Activated T-helper 17 cell treated with anti-CD3 and anti-CD28 coated beads, Interleukin-2, amount 50 U/mL, for 72 hours (primary cell): ENCODE measurements around the gene LPAR3. TPM values are rescaled to one million over a fixed set of nuclear protein-coding genes. Genes with fewer than 3 reads are reported as not detected.
A peak's percentile ranks its signal among the peaks of the same experiment; 100 is the strongest.

Source experiments
- ATAC-seq: fragments of 150-1000 bp; cut with Tn5 transposase; replicated peaks from 2 replicates; pipeline ENCODE4 v1.10.0; 2021; ENCODE audit warnings: mild to moderate bottlenecking, moderate library complexity
- H3K27ac Mint-ChIP-seq: one replicate; pipeline ENCODE4 v1.8.0; 2022; ENCODE audit warnings: mixed read lengths
- H3K27me3 Mint-ChIP-seq: one replicate; pipeline ENCODE4 v1.8.0; 2022; ENCODE audit warnings: mixed read lengths
- H3K36me3 Mint-ChIP-seq: one replicate; pipeline ENCODE4 v1.8.0; 2022; ENCODE audit warnings: low read depth, mild to moderate bottlenecking, mixed read lengths
- H3K4me1 Mint-ChIP-seq: one replicate; pipeline ENCODE4 v1.8.0; 2022; ENCODE audit warnings: mixed read lengths
- H3K4me3 Mint-ChIP-seq: one replicate; pipeline ENCODE4 v1.8.0; 2022; ENCODE audit warnings: mild to moderate bottlenecking, mixed read lengths
- H3K9me3 Mint-ChIP-seq: one replicate; pipeline ENCODE4 v1.8.0; 2022; ENCODE audit warnings: mixed read lengths
- total RNA-seq, 2 donors: library from RNA; stranded (reverse); gene quantifications; one replicate each; pipeline ENCODE4 v1.2.3, GENCODE V29; 2022

Gene LPAR3
- total RNA-seq, 2 donors from 2014 or later, result 1.1 TPM; not detected in 1

GRCh38 chr1:84800090-84801073 lies 92.6 kb downstream of the LPAR3 start:
- ATAC-seq, result no peak
- Mint-ChIP-seq H3K36me3 (no peaks in the 10 kb centered on the region), H3K27ac (no peak overlapping the region), H3K27me3 (peaks cover 11% of the 10 kb centered on the region), H3K4me1 (peaks cover 5% of the 10 kb centered on the region), H3K4me3 (no peak overlapping the region), H3K9me3 (no peaks in the 10 kb centered on the region)

GRCh38 chr1:84797603-84798002 lies 95.4 kb downstream of the LPAR3 start:
- no peak overlapping the region for H3K4me3 Mint-ChIP-seq
- ATAC-seq, result no peak
- no peaks in the 10 kb centered on the region for H3K36me3 Mint-ChIP-seq
- peaks cover 5% of the 10 kb centered on the region for H3K4me1 Mint-ChIP-seq
- H3K9me3 Mint-ChIP-seq, result no peaks in the 10 kb centered on the region
- peaks cover 11% of the 10 kb centered on the region for H3K27me3 Mint-ChIP-seq
- no peak overlapping the region for H3K27ac Mint-ChIP-seq

- no peak for ATAC-seq
- H3K27me3 Mint-ChIP-seq, result peaks cover 11% of the 10 kb centered on the region
- H3K27ac Mint-ChIP-seq, result no peak overlapping the region
- H3K4me1 Mint-ChIP-seq, result peaks cover 5% of the 10 kb centered on the region
- no peaks in the 10 kb centered on the region for H3K36me3 Mint-ChIP-seq
- H3K9me3 Mint-ChIP-seq, result no peaks in the 10 kb centered on the region
- no peak overlapping the region for H3K4me3 Mint-ChIP-seq
Measured at GRCh38 chr1:84795966-84796600, 96.9 kb downstream of the LPAR3 start.

- Mint-ChIP-seq H3K4me1 (peaks cover 5% of the 10 kb centered on the region), H3K4me3 (no peak overlapping the region), H3K27ac (no peak overlapping the region), H3K36me3 (no peaks in the 10 kb centered on the region), H3K9me3 (no peaks in the 10 kb centered on the region), H3K27me3 (peaks cover 11% of the 10 kb centered on the region)
- no peak for ATAC-seq
Measured at GRCh38 chr1:84795213-84795612, 97.8 kb downstream of the LPAR3 start.

DNA sequence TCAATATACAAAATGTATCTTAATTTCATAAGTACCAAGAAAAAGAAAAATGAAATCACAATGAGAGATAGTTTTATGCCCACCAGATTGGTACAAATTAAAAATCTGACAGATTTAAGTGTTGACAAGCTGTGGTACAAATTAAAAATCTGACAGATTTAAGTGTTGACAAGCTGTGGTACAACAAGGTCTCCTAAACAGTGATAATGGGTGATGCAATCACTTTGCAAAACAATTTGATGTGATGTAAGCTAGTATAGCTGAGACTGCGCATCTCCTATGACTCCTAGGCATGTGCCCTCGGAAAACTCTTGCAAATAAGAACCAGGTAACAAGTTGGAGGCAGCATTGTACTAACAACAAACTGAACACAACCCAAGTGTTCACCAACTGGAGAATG lies 100.6 kb downstream of the LPAR3 start:
- H3K4me1 Mint-ChIP-seq, result no peaks in the 10 kb centered on the region
- H3K27ac Mint-ChIP-seq, result no peak overlapping the region
- H3K27me3 Mint-ChIP-seq, result peaks cover 9% of the 10 kb centered on the region
- no peaks in the 10 kb centered on the region for H3K9me3 Mint-ChIP-seq
- H3K36me3 Mint-ChIP-seq, result no peaks in the 10 kb centered on the region
- no peak overlapping the region for H3K4me3 Mint-ChIP-seq
- ATAC-seq, result no peak

DNA sequence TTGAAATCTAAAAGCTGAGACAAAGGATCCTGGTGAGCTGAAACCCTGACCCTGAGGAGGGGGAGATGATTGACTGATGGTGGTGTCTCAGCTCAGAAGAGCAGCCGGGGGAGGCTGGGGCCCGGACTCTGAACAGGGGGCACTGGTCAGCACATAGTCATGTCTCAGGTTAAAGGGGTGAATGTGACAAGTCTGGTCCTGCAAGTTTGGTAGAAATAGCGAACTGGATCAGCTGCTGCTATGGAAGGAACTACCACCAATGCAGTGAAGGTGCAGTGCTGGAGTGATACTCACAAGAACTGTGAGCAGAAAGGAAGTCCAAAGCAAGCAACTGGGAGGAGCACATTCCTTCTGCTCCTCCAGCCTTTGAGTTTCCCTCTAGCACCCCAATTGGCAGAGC lies 104.0 kb downstream of the LPAR3 start:
- no peak overlapping the region for H3K27ac Mint-ChIP-seq
- H3K36me3 Mint-ChIP-seq, result no peaks in the 10 kb centered on the region
- H3K4me1 Mint-ChIP-seq, result no peaks in the 10 kb centered on the region
- ATAC-seq, result no peak
- no peaks in the 10 kb centered on the region for H3K9me3 Mint-ChIP-seq
- peaks cover 7% of the 10 kb centered on the region for H3K27me3 Mint-ChIP-seq
- no peak overlapping the region for H3K4me3 Mint-ChIP-seq

DNA sequence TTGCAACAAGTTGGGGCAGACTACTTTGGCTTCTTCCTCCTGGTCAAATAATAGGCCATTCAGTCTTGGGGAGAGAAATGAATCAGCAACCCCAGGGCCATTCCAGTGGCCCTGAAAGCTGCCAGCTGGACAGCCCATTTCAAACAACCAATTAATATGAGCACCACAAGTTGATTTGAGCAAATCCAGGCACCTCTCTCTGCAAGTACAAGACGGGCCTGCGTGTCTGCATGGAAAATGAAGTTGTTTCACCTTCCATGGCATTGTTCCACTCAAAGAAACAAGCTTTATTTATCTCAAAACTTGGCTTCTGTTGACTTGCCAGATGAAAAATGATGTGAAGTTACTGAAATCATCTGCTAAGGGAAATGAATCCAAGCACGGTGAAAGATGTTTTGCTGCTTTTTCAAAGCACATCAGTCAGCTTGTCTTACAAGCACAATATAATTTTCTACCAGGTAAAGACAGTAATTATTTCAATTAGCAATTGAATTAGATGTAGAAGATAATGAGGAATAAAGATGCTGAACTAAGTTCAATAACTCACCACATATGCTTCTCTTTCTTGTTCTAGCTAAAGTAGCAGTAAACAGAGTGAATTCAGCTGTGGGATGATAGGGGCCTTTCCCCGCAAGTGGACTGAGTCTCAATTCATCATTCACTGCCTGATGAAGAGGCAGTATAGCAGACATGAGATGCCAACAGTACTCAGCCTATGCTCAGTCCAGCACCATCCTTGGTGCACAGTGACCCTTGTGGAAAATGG lies 107.6 kb downstream of the LPAR3 start:
- ATAC-seq, result no peak
- no peaks in the 10 kb centered on the region for H3K36me3 Mint-ChIP-seq
- H3K4me1 Mint-ChIP-seq, result peaks cover 7% of the 10 kb centered on the region
- H3K9me3 Mint-ChIP-seq, result no peaks in the 10 kb centered on the region
- H3K4me3 Mint-ChIP-seq, result no peak overlapping the region
- H3K27ac Mint-ChIP-seq, result no peak overlapping the region
- peaks cover 7% of the 10 kb centered on the region for H3K27me3 Mint-ChIP-seq

DNA sequence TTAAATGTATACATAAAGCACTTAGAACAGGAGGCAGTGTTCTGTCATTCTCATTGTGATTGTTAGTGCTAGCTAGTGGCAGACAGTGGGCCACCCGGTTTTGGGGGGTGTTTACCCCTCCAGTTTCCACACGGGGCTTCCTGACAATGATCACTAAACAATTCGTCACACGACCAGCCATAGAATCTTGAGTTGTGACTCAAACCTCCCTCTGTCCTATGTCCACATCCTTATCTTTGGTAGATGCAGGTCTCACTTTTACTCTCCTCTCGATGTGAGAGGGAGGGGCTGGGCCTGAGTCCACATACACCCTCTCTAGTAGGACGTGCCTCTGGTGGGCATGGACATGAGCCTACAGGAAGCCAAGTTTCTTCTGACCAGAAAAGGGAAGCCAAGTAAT lies 110.1 kb downstream of the LPAR3 start:
- Mint-ChIP-seq H3K9me3 (no peaks in the 10 kb centered on the region), H3K36me3 (no peaks in the 10 kb centered on the region), H3K4me1 (peaks cover 15% of the 10 kb centered on the region), H3K27ac (no peak overlapping the region), H3K4me3 (peak overlapping the region; percentile 74), H3K27me3 (no peaks in the 10 kb centered on the region)
- ATAC-seq, result no peak

DNA sequence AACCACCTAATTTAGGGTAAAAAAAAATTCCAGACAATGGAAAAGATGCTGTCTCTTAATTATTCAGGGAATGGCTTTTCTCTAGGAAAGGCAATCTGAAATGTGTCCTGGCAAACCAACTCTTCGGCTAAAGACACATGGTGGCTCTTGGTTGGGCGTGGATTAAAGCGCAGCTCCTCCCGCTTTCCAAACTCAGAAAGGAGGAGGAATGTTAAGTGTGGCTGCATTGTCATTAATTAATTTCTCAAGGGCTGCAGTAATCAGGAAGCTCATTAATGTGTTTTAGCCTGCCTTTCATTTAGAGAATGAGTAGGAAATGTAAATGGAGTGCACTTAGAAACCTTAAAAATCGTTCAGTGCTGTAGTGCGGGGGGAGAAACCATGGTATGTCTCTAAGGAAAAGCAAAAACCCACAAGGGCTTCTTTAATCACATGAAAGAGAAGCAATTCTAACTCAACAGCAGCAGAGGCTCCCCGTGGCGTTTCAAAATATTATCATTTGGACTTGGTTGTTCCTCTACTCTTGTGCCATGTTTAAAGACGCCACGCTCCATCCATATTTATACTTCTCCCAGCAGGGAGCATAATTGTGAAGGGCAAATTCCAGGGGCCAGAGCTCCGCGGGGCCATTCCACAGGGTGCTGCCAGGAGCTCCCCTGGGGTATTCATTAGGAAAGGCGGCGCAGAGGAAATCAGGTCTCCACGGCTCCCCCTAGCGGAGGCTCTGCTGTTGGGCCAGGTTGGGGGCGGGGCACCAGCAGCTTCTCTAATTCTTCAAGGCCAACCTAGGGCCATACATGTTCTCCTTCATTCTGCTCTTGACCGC lies 110.8 kb downstream of the LPAR3 start:
- H3K4me3 Mint-ChIP-seq, result peak overlapping the region; percentile 74
- ATAC-seq, result peak; percentile 94
- H3K27me3 Mint-ChIP-seq, result no peaks in the 10 kb centered on the region
- H3K27ac Mint-ChIP-seq, result no peak overlapping the region
- H3K36me3 Mint-ChIP-seq, result no peaks in the 10 kb centered on the region
- H3K4me1 Mint-ChIP-seq, result peaks cover 15% of the 10 kb centered on the region
- no peaks in the 10 kb centered on the region for H3K9me3 Mint-ChIP-seq

DNA sequence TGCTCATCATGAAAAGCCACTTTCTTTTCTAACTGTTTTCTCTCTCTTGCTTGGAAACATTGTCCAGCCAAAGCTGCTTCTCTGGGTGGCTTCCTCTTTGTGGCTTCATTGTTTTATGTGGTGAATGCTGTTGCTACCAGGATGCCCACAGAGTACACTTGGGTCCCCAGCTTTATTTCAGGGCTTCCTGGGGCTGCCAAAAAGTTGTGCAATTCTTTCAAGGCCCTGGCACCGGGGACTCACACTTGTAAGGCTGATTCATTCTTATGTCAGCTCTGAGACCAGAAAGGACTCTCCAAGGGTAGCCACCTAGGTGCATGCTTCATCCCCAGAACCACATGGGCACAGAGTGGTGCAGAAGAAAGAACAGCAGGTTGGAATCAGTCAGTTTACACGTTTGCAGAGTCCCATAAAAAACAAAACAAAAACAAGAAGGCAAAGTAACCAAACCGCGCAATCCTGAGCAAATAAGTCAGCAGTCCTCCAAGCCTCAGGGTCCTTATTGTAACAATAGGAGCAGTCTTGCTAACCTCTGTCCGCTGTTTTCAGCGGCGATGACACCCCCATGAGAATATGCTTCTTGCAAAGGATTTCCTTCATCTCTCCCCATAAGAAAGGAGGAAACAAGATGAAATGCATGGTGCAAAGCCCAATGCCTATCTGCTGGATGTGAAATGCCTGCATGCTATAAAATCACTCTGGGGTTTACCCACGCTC lies 112.8 kb downstream of the LPAR3 start:
- no peak overlapping the region for H3K4me3 Mint-ChIP-seq
- peak; percentile 58 for ATAC-seq
- H3K4me1 Mint-ChIP-seq, result peaks cover 15% of the 10 kb centered on the region
- H3K27ac Mint-ChIP-seq, result no peak overlapping the region
- H3K36me3 Mint-ChIP-seq, result no peaks in the 10 kb centered on the region
- no peaks in the 10 kb centered on the region for H3K9me3 Mint-ChIP-seq
- H3K27me3 Mint-ChIP-seq, result no peaks in the 10 kb centered on the region

GRCh38 chr1:84776639-84777038 lies 116.4 kb downstream of the LPAR3 start:
- no peak overlapping the region for H3K27ac Mint-ChIP-seq

DNA sequence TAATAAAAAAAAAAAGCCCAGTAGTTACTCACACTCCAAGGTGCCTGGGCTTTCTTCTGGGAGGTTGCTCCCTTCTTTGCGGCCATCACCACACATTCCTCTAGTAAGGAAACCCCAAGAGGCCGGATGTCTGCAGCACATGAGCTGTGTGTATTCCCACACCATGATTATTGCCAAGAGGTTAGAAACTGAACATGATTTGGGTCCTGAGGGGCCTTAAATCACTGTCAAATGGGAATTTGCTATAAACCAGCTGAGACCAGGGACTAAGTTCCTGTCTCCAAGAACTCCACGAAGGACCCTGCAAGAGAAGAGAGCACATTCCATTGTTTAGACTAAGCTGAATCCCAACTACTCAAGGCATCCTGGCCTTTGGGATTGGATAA lies 117.5 kb downstream of the LPAR3 start:
- H3K9me3 Mint-ChIP-seq, result no peaks in the 10 kb centered on the region
- H3K27me3 Mint-ChIP-seq, result peaks cover under 1% of the 10 kb centered on the region
- no peak overlapping the region for H3K27ac Mint-ChIP-seq
- ATAC-seq, result no peak
- H3K4me3 Mint-ChIP-seq, result no peak overlapping the region
- no peaks in the 10 kb centered on the region for H3K36me3 Mint-ChIP-seq
- H3K4me1 Mint-ChIP-seq, result peaks cover 7% of the 10 kb centered on the region

More at GRCh38 chr1:84776639-84777038, 116.4 kb downstream of the LPAR3 start:
- H3K4me3 Mint-ChIP-seq, result no peak overlapping the region
- no peaks in the 10 kb centered on the region for H3K36me3 Mint-ChIP-seq
- no peaks in the 10 kb centered on the region for H3K9me3 Mint-ChIP-seq
- ATAC-seq, result no peak
- H3K4me1 Mint-ChIP-seq, result peaks cover 7% of the 10 kb centered on the region
- H3K27me3 Mint-ChIP-seq, result no peaks in the 10 kb centered on the region

GRCh38 chr1:84774669-84775534 lies 118.1 kb downstream of the LPAR3 start:
- H3K4me1 Mint-ChIP-seq, result peaks cover 2% of the 10 kb centered on the region
- no peak overlapping the region for H3K4me3 Mint-ChIP-seq
- ATAC-seq, result no peak
- peaks cover 4% of the 10 kb centered on the region for H3K27me3 Mint-ChIP-seq
- H3K36me3 Mint-ChIP-seq, result no peaks in the 10 kb centered on the region
- H3K27ac Mint-ChIP-seq, result no peak overlapping the region
- no peaks in the 10 kb centered on the region for H3K9me3 Mint-ChIP-seq
